ENCODE results near the gene PACSIN3.

DNA sequence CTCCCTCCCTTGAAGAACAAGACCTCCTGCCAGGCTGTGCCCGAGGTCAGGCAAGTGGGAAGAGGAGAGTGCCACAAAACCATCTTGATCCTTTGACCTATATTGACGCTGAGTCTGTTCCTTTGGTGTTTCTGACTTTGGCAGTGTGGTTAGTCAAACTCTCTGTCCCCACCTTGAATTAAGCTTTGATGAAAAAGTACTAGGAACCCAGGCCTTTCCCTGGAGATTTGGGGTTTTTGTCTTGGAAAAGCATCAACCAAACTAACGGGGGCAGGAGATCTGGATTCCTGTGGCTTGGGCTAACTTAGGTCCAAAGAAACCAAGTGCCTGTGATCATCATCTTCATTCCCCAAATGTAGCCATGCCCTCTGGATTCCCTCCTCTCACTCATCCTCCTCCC, 49.9 kb downstream of the PACSIN3 start:
- TF ChIP-seq, protein P1, sequence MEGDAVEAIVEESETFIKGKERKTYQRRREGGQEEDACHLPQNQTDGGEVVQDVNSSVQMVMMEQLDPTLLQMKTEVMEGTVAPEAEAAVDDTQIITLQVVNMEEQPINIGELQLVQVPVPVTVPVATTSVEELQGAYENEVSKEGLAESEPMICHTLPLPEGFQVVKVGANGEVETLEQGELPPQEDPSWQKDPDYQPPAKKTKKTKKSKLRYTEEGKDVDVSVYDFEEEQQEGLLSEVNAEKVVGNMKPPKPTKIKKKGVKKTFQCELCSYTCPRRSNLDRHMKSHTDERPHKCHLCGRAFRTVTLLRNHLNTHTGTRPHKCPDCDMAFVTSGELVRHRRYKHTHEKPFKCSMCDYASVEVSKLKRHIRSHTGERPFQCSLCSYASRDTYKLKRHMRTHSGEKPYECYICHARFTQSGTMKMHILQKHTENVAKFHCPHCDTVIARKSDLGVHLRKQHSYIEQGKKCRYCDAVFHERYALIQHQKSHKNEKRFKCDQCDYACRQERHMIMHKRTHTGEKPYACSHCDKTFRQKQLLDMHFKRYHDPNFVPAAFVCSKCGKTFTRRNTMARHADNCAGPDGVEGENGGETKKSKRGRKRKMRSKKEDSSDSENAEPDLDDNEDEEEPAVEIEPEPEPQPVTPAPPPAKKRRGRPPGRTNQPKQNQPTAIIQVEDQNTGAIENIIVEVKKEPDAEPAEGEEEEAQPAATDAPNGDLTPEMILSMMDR (IDR thresholded peaks at IDR 0.05; ENCODE audit: low read depth, low read length) = no peak
- no peak for TF ChIP-seq EZH2phosphoT487 (IDR thresholded peaks at IDR 0.05; ENCODE audit: low read depth)

Data from OCI-LY3 (cell line).